Inflammatory macrophage (primary cell): Measurements from ENCODE around the gene VAV1.

Source experiments
- DNase-seq, 2 donors: peaks; one replicate each; pipeline ENCODE4 v3.0.0-alpha.2; 2020 to 2022

Gene VAV1

GRCh38 chr19:6906559-6907060 is 134.1 kb downstream of the VAV1 start:
- DNase-seq = peak; percentile 14 to 20
